DOHH2 (cell line): ENCODE results near the gene GUCY2D.

Source experiments
- CTCF ChIP-seq: fragments of 200-600 bp; sonication (generic); IDR thresholded peaks from one replicate; pipeline ENCODE4 v1.5.1; 2014; ENCODE audit warnings: antibody characterized with exemption, mild to moderate bottlenecking, low read depth, low read length; ENCODE audit not compliant: poor library complexity, severe bottlenecking
- EZH2phosphoT487 ChIP-seq: fragments of 200-600 bp; sonication (generic); IDR thresholded peaks from 2 replicates; pipeline ENCODE4 v1.6.1; 2017; ENCODE audit warnings: borderline replicate concordance, mild to moderate bottlenecking, antibody characterized with exemption, low read length, moderate library complexity, mixed read lengths

DNA sequence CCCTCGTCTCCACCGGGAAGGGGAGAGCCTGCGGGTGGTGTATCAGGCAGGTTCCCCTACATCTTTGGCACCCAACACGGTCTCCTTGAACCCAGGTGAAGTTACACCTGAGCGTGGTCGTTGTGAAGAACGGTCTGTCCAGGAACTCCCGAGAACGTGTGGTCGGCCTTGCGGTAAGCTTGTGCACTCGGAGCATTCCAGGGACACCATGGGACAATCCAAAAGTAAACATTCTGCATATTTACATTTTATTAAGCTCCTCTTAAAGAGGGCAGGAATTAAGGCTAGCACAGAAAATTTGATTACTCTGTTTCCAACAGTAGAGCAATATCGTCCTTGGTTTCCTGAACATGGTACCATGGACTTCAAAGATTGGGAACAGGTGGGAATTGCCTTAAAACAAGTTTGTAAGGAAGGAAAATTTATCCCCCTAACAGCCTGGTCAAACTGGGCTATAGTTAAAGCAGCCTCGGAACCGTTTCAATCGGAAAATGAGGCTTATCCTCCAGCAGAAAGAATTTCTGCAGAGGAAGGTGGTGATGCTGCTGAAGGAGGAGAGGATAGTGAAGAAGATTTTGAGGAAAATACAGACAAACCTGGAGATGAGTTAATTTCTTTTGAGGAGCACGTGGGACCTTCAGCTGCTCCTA, 54.7 kb downstream of the GUCY2D start:
- no peak for TF ChIP-seq EZH2phosphoT487
- no peak for TF ChIP-seq CTCF
